GM18526 (cell line): ENCODE data around the gene ITPA.

Experiments used
- POLR2A ChIP-seq: IDR thresholded peaks from 3 replicates; pipeline ENCODE4 v1.6.1; 2011; ENCODE audit not compliant: insufficient read length; ENCODE audit errors: extremely low read depth

The ITPA gene

GRCh38 chr20:3231889-3232588, 22.7 kb downstream of the ITPA start:
- TF ChIP-seq POLR2A = no peak

GRCh38 chr20:3233131-3233990, 24.1 kb downstream of the ITPA start:
- no peak for TF ChIP-seq POLR2A

GRCh38 chr20:3233991-3234498, 24.7 kb downstream of the ITPA start:
- TF ChIP-seq POLR2A = no peak

GRCh38 chr20:3235666-3236324, 26.5 kb downstream of the ITPA start:
- no peak for TF ChIP-seq POLR2A

- TF ChIP-seq POLR2A = no peak
Observed at GRCh38 chr20:3237011-3237957, 28.0 kb downstream of the ITPA start.

- TF ChIP-seq POLR2A = no peak
Observed at GRCh38 chr20:3237958-3238615, 28.8 kb downstream of the ITPA start.

GRCh38 chr20:3238616-3239025, 29.3 kb downstream of the ITPA start:
- no peak for TF ChIP-seq POLR2A

GRCh38 chr20:3239026-3239866, 29.9 kb downstream of the ITPA start, which contains the start of gene SLC4A11:
TSS of gene SLC4A11 (minus strand) at chr20:3239190. CDS start at chr20:3239137, 53 bp downstream.
- no peak for TF ChIP-seq POLR2A

GRCh38 chr20:3239867-3240775, 30.8 kb downstream of the ITPA start:
- TF ChIP-seq POLR2A = no peak

- no peak for TF ChIP-seq POLR2A
Observed at GRCh38 chr20:3240776-3241363, 31.6 kb downstream of the ITPA start.

- TF ChIP-seq POLR2A = no peak
Observed at GRCh38 chr20:3242172-3242692, 32.9 kb downstream of the ITPA start.

- TF ChIP-seq POLR2A = no peak
Observed at GRCh38 chr20:3243718-3244358, 34.5 kb downstream of the ITPA start.
